ENCODE measurements around the gene NPRL2. TPM values are rescaled to one million over a fixed set of nuclear protein-coding genes. Genes with fewer than 3 reads are reported as not detected.

Gene NPRL2
- total RNA-seq, 1 donor from 2014 or later: 13.7 TPM

DNA sequence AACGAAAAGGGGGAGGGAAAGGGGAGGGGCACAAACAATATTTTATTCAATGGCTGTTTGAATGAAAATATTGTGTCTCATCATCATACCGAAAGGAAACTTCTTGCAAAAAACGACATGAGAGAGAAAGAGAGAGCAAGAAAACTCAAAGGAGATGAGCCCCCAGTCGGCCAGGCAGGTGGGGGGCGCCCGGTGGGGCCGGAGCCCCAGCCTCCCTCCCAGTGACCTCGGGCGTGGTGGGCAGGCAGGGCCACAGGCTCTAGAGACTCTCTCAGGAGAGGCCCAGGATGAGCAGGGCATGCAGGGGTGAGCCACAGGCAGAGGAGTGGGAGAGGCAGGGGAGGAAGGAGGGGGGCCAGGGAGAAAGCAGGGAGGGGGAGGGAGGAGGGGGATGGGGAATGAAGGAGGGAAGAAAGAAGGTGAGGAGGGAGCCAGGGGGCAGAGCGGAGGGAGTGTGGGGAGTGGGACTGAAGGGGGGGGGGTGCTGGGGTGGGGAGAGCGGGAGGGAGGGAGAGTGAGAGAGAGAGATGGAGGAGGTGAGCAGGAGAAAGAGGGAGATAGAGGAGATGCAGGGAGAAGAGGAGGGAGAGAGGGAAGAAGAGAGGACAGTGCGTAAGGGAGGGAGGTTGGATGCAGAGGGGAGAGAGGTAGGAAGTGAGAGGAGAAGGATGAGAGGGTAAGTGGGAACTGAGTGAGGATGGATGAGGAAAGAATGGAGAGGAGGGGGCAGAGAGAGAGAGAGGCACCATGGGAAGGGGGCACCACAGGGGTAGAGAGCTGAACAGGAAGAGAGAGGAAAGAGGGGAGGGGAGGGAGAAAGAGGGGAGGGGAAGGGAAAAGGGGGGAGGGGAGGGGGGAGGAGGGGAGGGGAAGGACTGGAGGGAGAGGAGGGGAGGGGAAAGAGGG is 22.8 kb upstream of the NPRL2 start:
- DNase-seq (ENCODE audit: low spot score): no peak

GRCh38 chr3:50372349-50372748 is 21.8 kb upstream of the NPRL2 start:
- DNase-seq (ENCODE audit: low spot score): peak; percentile 57

- DNase-seq (ENCODE audit: low spot score): no peak
Observed at GRCh38 chr3:50371133-50371685, 20.6 kb upstream of the NPRL2 start.

GRCh38 chr3:50370594-50370993 is 20.0 kb upstream of the NPRL2 start:
- peak; percentile 66 for DNase-seq (ENCODE audit: low spot score)

- DNase-seq (ENCODE audit: low spot score): no peak
Observed at GRCh38 chr3:50369012-50369670, 18.6 kb upstream of the NPRL2 start.

- DNase-seq (ENCODE audit: low spot score): no peak
Observed at GRCh38 chr3:50365842-50366220, 15.3 kb upstream of the NPRL2 start.

- DNase-seq (ENCODE audit: low spot score): peak; percentile 82
Observed at GRCh38 chr3:50365080-50365841, 14.7 kb upstream of the NPRL2 start.

DNA sequence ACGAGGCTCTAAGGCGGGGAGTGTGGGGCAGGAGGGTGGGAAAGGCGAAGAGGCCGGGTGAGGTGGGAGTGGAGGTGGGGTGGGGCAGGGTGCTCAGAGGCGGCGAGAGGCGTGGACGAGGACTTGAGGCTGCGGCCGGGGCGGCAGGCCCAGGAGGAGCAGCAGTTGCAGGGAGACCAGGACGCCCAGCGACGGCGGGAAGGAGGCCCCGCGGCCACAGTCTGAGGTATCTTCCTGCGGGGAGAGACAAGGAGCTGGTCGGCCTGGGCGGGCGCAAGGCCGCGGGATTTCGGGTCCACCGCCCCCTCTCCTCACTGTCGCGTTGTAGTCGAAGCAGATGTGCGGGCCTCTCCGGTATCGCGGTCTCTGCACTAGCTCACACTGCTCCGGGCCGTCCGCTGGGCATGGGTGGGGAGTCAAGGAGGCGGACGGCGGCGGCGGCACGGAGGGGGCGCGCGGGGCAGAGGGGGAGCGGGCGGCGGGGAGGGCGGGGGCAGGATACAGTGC is 14.1 kb upstream of the NPRL2 start:
- DNase-seq (ENCODE audit: low spot score): peak; percentile 51

GRCh38 chr3:50359760-50360110 is 9.2 kb upstream of the NPRL2 start:
- no peak for DNase-seq (ENCODE audit: low spot score)

DNA sequence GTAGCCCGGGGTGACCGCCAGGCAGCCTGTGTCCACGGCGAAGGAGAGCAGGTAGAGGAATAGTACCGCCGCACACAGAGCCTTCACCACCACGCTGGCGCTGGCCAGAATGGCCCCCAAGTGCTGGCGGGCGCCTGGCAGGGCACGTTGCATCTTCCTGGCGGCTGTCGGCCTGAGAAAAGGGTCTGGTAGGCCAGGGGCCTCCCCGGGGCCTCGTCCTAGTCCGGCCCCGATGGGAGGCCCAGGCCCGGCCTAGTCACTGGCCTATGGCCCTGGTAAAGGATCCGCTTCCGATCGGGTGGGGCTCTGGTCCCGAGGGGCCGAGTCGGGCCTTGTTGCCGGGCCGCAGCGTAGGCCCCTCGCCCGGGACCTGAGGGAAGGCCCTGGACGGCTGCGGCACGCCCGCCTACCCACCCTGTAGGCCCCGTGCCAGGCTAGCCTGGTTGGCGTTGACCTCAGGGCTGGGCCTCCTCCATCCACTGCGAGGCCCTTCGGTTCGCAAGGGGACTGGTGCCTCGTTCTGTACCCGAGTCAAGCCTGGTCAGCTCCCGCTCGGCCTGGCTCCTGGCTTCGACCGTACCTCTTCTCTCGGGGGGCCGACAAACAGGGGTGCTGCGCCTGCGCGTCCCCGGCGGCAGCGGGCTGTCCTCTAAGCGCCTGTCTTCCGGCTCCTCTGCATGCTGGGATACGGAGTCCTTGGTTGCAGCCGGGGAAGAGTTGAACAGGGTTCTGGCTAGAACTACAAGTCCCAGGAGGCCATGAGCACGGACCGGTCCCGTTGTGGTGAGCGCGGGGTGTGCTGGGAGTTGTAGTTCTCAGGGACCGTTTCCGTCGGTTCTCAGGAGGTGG is 8.6 kb upstream of the NPRL2 start, which contains the start of gene TMEM115:
Gene TMEM115 (minus strand): TSS at position 611 of the 849 bp plus-strand sequence. CDS start 458 bp downstream, at position 153.
- peak; percentile 100 for DNase-seq (ENCODE audit: low spot score)

DNA sequence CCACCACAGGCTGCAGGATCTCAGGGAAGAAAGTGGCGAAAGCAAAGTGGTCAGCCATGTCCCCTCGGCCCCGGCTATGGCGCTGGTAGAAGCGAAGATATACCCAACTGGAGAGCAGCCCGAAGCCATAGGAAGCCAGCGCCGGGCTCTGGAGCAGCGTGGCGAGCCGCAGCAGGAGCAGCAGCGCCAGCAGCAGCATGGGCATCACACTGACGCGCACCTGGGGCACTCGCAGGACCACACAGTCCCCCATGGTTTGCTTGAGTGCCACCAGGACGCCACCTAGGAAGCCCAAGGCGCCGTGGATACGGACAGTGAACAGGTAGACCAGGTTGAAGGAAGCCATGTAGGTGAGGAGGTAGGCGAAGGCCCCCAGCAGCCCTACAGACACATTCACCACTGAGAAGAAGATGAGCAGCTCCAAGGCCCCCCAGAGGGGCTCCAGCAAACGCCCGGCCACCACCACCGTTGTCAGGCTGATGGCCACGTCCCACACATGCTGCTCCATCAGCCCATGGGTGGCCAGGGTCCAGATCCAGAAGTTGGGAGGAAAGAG is 7.9 kb upstream of the NPRL2 start:
- DNase-seq (ENCODE audit: low spot score): no peak

DNA sequence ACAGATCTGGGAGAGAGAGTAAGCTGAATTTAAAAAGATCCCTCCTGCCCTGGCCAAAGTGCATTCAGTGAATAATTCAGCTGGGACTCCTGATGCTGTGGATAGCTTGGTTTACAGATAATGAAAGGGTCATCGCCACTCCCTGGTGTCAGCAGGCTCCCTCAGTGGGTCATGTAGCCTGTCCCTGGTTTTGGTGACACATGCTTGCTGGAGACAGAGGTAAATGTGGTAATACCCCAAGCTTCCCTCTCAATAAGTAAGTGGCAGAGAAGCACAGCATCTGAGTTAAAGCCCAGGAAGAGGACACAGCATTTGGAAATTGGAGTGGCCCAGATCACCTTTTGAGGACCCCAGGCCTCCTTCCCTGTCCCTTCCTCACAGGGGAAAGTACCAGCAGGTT is 6.9 kb upstream of the NPRL2 start:
- no peak for DNase-seq (ENCODE audit: low spot score)

DNA sequence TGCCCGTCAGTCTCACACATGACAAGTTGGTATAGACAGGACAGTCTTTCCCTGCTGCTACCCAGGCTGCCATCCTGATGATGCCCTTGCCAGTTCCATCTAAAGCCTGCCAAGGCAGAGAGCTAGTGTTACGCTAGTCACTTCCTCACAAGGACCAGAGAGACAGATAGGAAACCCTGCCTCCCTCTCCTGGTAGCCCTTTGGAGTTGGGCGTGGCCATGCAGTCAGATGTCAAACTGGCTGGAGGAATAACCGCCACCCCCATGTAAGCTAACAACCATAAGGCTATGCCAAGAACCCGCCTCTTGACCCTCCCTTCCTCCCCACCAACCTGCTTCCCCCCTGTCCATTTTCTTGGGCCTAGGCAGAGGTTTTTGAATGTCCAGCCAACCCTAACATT is 6.0 kb upstream of the NPRL2 start:
- no peak for DNase-seq (ENCODE audit: low spot score)

- no peak for DNase-seq (ENCODE audit: low spot score)
Observed at GRCh38 chr3:50355829-50356552, 5.4 kb upstream of the NPRL2 start.

GRCh38 chr3:50354850-50355249 is 4.3 kb upstream of the NPRL2 start:
- no peak for DNase-seq (ENCODE audit: low spot score)

GRCh38 chr3:50354186-50354764 is 3.7 kb upstream of the NPRL2 start:
- no peak for DNase-seq (ENCODE audit: low spot score)

- no peak for DNase-seq (ENCODE audit: low spot score)
Observed at GRCh38 chr3:50353245-50354004, 2.9 kb upstream of the NPRL2 start.

GRCh38 chr3:50352781-50353180 is 2.2 kb upstream of the NPRL2 start:
- DNase-seq (ENCODE audit: low spot score): no peak

- DNase-seq (ENCODE audit: low spot score): no peak
Observed at GRCh38 chr3:50351323-50351697, 735 bp upstream of the NPRL2 start.

All from umbilical cord (tissue), 2 donors.